Peyer's patch (tissue), 4 donors: ENCODE results near the gene PPOX.
A peak's percentile ranks its signal among the peaks of the same experiment; 100 is the strongest.

ENCODE experiments used
- CTCF ChIP-seq, 6 experiments: fragments of 450-650 bp in 4 of 6; fragments of 200-600 bp in 2 of 6; sonication (generic) in 1 of 6; IDR thresholded peaks; one replicate each; pipeline ENCODE4 v1.5.1; 2017 to 2019; ENCODE audit warnings: antibody characterized with exemption in 6 of 6, mild to moderate bottlenecking in 3 of 6, moderate library complexity in 1 of 6
- POLR2A ChIP-seq, 2 donors: fragments of 450-650 bp; IDR thresholded peaks; one replicate each; pipeline ENCODE4 v1.5.1; 2017; ENCODE audit warnings: antibody characterized with exemption in 2 of 2, mild to moderate bottlenecking in 2 of 2, moderate library complexity in 2 of 2

- TF ChIP-seq CTCF (IDR thresholded peaks at IDR 0.05) = peak in 2 of 6 experiments; percentile 9 to 12
- TF ChIP-seq POLR2A (IDR thresholded peaks at IDR 0.05) = peak; percentile 61 to 83
Measured at GRCh38 chr1:161201836-161202712, 35.8 kb downstream of the PPOX start, which contains the start of gene NDUFS2.
